Ishikawa (cell line): ENCODE results near the gene SCGB1A1.

ENCODE experiments used
- CEBPB ChIP-seq: IDR thresholded peaks from 2 replicates; pipeline ENCODE4 v1.6.1; 2012
- CREB1 ChIP-seq: IDR thresholded peaks from 2 replicates; pipeline ENCODE4 v1.6.1; 2012; ENCODE audit warnings: low read depth
- EGR1 ChIP-seq: IDR thresholded peaks from 2 replicates; pipeline ENCODE4 v1.6.1; 2012
- EP300 ChIP-seq: IDR thresholded peaks from 2 replicates; pipeline ENCODE4 v1.6.1; 2012; ENCODE audit warnings: borderline replicate concordance
- FOXM1 ChIP-seq: IDR thresholded peaks from 2 replicates; pipeline ENCODE4 v1.6.1; 2012; ENCODE audit warnings: low read depth, borderline replicate concordance
- NFIC ChIP-seq: IDR thresholded peaks from 2 replicates; pipeline ENCODE4 v1.6.1; 2012
- RAD21 ChIP-seq: IDR thresholded peaks from 2 replicates; pipeline ENCODE4 v1.6.1; 2012; ENCODE audit warnings: low read depth
- TAF1 ChIP-seq: IDR thresholded peaks from 2 replicates; pipeline ENCODE4 v1.6.1; 2012; ENCODE audit warnings: low read depth, mild to moderate bottlenecking
- TCF12 ChIP-seq: IDR thresholded peaks from 2 replicates; pipeline ENCODE4 v1.6.1; 2012; ENCODE audit warnings: low read depth
- TEAD4 ChIP-seq: IDR thresholded peaks from 2 replicates; pipeline ENCODE4 v1.6.1; 2012
- YY1 ChIP-seq: IDR thresholded peaks from 2 replicates; pipeline ENCODE4 v1.6.1; 2012; ENCODE audit warnings: low read depth
- ZBTB7A ChIP-seq: IDR thresholded peaks from 2 replicates; pipeline ENCODE4 v1.6.1; 2012; ENCODE audit warnings: low read depth
- TF ChIP-seq, protein P1 (sequence below): IDR thresholded peaks from 2 replicates; pipeline ENCODE4 v1.6.1; 2012
- TF ChIP-seq, protein P2 (sequence below): IDR thresholded peaks from 2 replicates; pipeline ENCODE4 v1.6.1; 2012
- TF ChIP-seq, protein P3 (sequence below): IDR thresholded peaks from 2 replicates; pipeline ENCODE4 v1.6.1; 2012; ENCODE audit warnings: low read depth, mild to moderate bottlenecking

Gene SCGB1A1

DNA sequence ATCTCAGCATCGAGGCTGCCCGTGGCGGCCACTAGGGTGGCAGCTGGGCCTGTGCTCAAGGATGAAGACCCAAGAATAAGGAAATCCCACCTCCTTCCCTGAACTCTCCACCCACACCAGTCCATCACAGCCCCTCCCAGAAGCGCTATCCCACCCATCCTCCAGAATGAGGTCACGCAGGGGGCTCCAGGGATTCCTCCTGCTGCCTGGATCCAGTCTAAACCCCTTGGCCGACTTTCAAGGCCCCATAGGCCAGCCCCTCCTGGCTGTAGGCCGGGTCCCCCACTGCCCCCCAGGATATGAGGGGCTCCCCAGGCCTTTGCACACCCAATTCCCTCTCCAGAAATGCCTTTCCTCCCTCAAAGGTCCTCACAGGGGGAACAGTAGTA lies 19.0 kb upstream of the SCGB1A1 start:
- no peak for TF ChIP-seq TEAD4
- TF ChIP-seq, protein P1, sequence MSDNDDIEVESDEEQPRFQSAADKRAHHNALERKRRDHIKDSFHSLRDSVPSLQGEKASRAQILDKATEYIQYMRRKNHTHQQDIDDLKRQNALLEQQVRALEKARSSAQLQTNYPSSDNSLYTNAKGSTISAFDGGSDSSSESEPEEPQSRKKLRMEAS = no peak
- no peak for TF ChIP-seq YY1
- TF ChIP-seq, protein P2, sequence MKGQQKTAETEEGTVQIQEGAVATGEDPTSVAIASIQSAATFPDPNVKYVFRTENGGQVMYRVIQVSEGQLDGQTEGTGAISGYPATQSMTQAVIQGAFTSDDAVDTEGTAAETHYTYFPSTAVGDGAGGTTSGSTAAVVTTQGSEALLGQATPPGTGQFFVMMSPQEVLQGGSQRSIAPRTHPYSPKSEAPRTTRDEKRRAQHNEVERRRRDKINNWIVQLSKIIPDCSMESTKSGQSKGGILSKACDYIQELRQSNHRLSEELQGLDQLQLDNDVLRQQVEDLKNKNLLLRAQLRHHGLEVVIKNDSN = no peak
- no peak for TF ChIP-seq NFIC
- TF ChIP-seq, protein P3, sequence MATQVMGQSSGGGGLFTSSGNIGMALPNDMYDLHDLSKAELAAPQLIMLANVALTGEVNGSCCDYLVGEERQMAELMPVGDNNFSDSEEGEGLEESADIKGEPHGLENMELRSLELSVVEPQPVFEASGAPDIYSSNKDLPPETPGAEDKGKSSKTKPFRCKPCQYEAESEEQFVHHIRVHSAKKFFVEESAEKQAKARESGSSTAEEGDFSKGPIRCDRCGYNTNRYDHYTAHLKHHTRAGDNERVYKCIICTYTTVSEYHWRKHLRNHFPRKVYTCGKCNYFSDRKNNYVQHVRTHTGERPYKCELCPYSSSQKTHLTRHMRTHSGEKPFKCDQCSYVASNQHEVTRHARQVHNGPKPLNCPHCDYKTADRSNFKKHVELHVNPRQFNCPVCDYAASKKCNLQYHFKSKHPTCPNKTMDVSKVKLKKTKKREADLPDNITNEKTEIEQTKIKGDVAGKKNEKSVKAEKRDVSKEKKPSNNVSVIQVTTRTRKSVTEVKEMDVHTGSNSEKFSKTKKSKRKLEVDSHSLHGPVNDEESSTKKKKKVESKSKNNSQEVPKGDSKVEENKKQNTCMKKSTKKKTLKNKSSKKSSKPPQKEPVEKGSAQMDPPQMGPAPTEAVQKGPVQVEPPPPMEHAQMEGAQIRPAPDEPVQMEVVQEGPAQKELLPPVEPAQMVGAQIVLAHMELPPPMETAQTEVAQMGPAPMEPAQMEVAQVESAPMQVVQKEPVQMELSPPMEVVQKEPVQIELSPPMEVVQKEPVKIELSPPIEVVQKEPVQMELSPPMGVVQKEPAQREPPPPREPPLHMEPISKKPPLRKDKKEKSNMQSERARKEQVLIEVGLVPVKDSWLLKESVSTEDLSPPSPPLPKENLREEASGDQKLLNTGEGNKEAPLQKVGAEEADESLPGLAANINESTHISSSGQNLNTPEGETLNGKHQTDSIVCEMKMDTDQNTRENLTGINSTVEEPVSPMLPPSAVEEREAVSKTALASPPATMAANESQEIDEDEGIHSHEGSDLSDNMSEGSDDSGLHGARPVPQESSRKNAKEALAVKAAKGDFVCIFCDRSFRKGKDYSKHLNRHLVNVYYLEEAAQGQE = no peak
- TF ChIP-seq TAF1 = no peak

DNA sequence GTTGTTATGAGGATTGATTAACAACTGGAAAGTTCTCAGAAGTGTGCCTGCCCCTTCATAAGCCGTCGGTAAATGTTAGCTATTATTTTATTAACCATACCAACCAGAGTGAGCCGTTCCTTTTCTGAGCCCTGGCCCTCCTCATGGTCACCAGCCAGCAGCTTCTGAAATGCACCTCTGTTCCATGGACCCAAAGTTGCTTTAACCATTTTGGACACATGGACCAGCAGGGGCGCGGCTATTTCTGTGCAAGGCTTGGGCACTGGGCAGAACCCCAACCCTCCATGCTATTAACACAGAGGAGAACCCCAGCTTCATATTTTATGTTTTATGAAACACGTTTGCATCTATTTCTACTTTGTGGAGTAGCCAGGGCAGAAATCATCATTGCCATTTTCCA lies 18.6 kb upstream of the SCGB1A1 start:
- TF ChIP-seq EGR1 (no peak), ZBTB7A (no peak), FOXM1 (no peak), NFIC (no peak), CEBPB (no peak), TAF1 (no peak), CREB1 (no peak), EP300 (no peak)
- TF ChIP-seq, protein P2 = no peak
- TF ChIP-seq, protein P1 = no peak

DNA sequence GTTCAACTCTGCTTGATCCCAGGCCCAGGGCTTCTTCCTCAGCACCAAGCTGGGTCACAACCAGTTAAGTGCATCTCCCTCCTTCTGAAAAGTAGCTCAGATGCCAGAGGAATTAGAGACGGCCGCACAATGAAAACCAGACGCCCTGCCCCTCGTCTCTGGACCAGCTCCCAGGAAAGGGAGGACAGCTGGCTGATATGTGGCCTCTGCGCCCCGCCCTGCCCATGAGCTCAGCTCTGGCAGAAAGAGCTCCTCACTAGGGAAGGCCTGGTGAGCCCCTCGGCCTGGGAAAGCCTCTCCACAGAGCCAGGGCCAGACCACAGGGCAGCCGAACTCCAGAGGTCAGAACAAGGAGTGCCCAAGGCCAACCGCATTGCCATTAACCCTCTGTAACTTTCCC lies 18.1 kb upstream of the SCGB1A1 start:
- peak; percentile 69 for TF ChIP-seq TCF12
- peak; percentile 69 for TF ChIP-seq NFIC
- no peak for TF ChIP-seq FOXM1
- TF ChIP-seq EP300 = peak; percentile 62; the same call in 1 of the 2 replicates

DNA sequence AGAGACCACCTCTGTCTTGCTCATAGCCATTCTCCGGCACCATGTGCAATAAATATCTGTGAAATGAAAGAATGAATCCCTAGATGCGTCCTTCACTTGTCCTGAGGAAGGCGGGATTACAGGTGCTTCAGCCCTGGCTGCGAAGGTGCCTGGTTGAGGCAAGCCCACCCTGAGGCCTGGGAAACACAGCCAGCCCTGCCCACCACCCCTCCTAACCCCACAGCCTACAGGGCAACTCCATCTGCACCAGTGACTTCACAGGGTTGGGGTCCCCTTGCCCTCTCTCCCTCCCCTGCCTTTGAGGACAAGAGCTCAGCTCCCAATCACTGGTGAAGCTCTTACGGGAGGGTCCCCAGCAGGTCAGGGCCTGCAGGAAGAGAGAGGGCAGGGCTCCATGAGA lies 17.5 kb upstream of the SCGB1A1 start:
- TF ChIP-seq TEAD4 = no peak
- TF ChIP-seq, protein P1 = no peak
- TF ChIP-seq, protein P3 = no peak
- TF ChIP-seq YY1 = no peak
- no peak for TF ChIP-seq TAF1
- no peak for TF ChIP-seq TCF12
- no peak for TF ChIP-seq CEBPB
- TF ChIP-seq, protein P2 = no peak
- no peak for TF ChIP-seq NFIC
- TF ChIP-seq FOXM1 = no peak
- TF ChIP-seq EGR1 = no peak
- no peak for TF ChIP-seq ZBTB7A
- TF ChIP-seq EP300 = no peak
- TF ChIP-seq RAD21 = no peak
- no peak for TF ChIP-seq CREB1

DNA sequence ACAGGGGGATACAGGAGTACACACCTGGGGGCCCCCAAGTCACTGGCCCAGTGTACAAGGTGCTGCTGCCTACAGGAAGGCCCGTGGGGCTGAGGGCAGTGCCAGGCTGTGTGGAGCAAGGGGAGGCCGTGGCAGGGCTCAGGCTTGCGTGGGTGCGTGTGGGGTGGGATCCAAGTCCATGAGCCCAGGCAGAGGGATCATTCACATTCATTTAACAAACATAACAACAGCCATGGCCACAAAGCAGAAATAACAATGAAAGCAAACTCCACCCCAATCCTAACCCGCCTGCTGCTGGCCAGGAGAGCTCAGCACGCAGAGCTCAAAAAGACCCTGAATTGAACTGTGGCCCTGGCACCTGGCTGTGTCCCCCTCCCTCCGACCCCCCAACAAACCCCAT lies 17.0 kb upstream of the SCGB1A1 start:
- TF ChIP-seq, protein P3 = no peak
- TF ChIP-seq NFIC (no peak), YY1 (no peak), CREB1 (no peak), TAF1 (no peak), CEBPB (no peak), TCF12 (no peak), EP300 (no peak), ZBTB7A (no peak), RAD21 (no peak)
- TF ChIP-seq, protein P2 = no peak
- TF ChIP-seq, protein P1 = no peak
